NCI-H748 treated with DMSO at 0.1 percent for 48 hours (cell line): ENCODE measurements around the gene LIG3.
"Not testable (repeated sequence)": the region's sequence is repeated elsewhere in the genome, so short reads cannot be mapped to it uniquely, and the experiment has no call there.

Source experiments
- DNase-seq: peaks from one replicate; lab custom pipeline; 2025; lab: John Stamatoyannopoulos, UW

LIG3 gene

GRCh38 chr17:34999456-34999855 is 19.1 kb downstream of the LIG3 start:
- DNase-seq: no peak

DNA sequence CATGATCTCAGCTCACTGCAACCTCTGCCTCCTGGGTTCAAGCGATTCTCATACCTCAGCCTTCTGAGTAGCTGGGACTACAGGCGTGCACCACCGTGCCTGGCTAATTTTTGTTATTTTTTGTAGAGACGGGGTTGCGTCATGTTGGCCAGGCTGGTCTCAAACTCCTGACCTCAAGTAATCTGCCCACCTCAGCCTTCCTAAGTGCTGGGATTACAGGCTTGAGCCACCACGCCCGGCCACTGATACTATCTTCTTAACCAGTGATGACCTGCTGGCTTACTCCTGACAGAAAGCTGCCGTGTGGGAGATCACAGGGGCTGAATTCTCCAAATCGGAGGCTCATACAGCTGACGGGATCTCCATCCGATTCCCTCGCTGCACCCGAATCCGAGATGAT is 20.7 kb downstream of the LIG3 start:
- not testable (repeated sequence) for DNase-seq

- no peak for DNase-seq
These were observed 21.2 kb downstream of the LIG3 start for GRCh38 chr17:35001549-35001948.

DNA sequence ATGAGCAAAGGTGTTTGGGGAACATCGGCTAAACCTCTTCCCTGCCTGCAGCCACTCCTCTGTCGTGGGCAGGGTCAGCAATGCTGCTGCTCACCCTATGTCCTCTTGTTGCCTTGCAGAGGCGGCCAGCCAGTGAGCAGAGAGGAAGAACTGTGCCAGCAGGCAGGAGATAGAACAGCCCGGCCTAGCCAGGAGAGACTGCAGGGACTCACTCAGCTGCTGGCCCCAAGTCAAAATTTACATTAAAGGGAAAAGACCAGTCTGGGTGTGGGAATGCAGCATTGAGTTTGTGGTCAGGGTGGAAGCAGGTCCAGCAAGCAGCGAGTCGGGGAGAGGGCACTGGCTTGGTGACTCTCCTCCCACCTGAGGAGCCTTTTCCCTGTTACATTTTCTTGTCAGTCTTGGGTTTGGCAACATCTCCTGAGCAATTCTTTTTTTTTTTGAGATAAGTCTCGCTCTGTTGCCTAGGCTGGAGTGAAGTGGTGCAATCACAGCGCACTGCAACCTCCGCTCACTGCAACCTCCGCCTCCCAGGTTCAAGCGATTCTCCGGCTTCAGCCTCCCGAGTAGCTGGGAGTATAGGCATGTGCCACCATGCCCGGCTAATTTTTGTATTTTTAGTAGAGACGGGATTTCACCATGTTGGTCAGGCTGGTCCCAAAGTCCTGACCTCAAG is 22.7 kb downstream of the LIG3 start:
- no peak for DNase-seq

- DNase-seq: no peak
These were observed 23.5 kb downstream of the LIG3 start for GRCh38 chr17:35003778-35004177.

GRCh38 chr17:35006345-35006744 is 26.0 kb downstream of the LIG3 start:
- DNase-seq: no peak

GRCh38 chr17:35006961-35007360 is 26.6 kb downstream of the LIG3 start:
- no peak for DNase-seq

DNA sequence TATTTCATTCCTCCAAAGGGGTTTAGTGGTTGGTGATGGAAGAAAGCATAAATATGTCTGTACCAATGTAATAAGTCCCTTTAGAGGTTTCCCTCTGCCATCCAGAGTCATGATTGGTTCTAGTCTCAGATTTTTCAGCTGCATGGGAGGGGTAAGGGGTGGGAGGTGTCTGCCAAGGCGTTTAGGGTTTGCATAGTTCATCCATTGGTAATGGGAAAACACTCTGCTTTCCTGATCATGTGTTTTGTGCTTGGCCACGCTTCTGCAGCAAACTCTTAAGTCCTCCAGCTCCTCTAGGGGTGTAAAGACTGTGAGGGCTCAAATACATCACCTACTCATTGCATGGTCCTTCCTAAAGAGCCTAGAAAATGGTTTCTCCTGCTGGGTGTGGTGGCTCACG is 29.8 kb downstream of the LIG3 start:
- DNase-seq: no peak

DNA sequence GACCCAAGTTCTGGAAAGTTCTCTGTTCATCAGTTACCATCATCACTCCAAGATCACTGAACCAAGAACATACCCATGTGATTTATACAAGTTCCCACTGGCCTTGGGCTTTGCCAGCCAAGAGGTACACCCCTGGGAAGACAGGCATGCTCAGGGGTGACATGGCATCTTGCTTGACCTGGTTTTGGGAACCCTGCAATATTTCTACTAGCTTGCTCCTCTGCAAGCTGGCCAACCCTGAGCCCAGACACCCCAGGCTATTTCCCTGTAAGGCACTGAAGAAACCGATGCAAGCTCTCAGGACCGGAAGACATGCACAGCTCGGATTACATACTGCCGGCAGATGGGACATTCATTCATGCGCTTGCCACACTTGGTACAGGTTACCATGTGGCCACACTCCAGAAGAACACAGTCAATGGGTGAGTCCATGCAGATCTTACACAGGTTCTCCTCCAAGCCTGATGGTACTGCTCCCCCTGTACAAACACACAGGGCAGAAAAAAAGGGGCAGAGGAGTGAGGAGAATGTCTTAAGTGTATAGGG is 31.4 kb downstream of the LIG3 start:
- DNase-seq: no peak

GRCh38 chr17:35016369-35016768 is 36.1 kb downstream of the LIG3 start:
- DNase-seq: no peak

DNA sequence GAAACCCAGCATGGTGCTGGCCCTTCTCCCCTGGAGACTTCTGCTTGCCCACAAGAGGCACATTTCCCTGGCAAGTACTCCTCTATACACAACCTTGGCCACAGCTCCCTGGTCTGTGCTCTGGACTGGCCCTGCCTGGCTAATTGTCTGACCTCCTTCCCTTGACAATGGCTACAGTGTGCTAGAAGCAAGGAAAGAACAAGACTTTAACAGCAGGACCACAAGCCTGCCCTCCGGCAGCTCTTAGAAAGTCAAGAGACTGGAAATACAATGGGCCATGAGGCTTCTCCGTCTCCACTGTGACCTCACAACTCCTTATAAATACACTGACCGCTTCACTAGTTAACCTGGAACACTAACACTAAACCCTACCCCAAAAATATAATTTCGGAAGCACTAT is 36.7 kb downstream of the LIG3 start:
- no peak for DNase-seq

DNA sequence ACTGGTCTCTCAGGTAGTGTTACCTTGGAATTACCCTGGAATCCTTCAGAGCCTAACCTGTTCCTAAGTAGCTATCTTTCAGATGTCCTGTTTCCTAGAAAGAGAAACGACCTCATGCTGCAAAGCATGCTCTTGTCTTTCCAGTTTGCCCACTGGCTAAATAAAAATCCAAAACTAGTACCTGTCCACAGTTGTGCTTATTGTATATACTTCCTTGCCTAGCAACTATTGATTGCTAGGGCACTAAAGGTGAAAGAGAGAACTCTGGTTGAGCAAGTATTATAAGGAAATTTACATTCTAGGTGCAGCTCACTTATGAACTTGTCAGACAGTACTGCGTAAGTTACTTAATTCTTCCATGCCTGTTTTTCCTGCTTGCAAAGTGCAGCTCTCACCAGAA is 38.5 kb downstream of the LIG3 start:
- DNase-seq: no peak

- no peak for DNase-seq
These were observed 39.3 kb downstream of the LIG3 start for GRCh38 chr17:35019386-35020179.

DNA sequence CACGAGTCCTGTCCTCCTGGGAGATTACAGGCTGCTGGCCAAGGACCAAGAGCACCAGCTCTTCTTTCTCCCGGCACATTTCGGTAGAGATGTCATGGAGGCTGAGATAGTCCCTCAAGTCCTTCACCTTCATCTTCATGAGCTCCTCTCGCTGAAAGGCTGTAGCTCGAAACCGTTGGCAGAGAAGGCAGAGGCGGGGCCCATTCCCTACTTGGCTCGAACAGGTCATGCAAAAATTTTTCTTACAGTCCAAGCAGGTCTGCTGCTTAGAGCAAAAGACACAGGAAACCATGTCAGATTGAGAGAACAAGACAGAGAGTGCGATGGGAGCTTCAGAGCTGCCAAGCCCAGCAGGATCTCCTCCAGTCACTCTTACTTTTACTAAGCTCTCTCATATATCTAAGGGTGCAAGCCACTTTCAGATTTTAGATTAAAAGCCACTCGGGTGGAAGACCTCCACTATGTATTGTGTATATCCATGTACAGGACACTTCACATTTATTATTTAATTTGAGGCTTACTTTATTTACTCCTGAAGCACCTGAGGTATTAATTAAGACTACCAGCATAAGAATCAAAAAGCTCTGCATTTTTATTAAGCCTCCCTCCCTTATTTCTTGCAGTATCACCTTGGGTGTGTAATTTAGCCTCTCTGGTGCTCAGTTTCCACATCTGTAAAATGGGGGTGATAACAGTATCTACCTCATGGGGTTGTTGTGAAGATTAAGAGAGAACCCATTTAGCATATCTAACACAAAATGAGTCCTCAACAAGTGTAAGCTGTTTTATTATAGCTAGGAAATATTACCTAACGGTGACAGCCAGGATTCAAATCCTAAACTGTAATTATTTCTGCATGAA is 41.4 kb downstream of the LIG3 start:
- no peak for DNase-seq

DNA sequence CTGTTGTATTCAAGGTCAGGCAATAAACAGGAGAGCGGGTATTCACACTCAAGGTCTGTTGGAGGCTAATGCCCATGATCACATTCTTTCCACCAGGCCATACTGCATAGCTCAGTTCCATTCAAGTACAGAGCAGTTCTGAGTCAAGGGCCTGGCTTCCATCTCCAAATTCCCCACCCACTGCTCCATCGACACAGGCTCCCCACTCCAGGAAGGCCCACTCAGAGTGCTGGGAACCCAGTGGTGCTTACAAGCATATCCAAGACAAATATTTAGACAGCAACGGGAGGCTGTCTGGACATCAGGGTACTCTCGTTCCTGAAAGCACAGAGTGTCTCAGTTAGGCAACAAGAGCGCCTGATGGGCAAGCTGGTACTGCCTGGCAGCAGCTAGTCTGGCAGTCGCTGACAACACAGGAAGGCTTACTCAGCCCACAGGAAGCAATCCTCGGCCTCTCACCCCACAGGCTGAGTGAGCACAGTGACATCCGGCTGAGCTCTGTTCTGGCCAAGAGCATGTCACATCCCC is 42.3 kb downstream of the LIG3 start:
- no peak for DNase-seq

DNA sequence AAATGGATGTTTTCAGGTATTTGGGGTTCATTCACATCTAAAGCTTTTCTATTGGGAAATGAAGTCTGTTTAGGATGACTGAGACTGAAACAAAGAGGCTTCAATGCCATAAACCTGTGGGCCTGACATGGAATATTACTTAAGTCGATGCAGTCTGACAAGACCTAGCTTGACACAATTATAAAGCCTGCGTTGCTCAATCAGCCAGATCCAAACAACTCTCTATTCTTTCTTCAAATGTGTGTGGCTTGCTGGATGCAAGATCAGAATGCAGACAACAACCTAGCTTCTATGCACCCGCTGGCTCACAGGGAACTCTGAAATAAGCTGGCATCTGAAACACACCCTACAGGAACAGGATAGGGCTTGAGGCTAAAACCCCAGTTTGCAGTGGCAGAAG is 43.2 kb downstream of the LIG3 start:
- no peak for DNase-seq

DNA sequence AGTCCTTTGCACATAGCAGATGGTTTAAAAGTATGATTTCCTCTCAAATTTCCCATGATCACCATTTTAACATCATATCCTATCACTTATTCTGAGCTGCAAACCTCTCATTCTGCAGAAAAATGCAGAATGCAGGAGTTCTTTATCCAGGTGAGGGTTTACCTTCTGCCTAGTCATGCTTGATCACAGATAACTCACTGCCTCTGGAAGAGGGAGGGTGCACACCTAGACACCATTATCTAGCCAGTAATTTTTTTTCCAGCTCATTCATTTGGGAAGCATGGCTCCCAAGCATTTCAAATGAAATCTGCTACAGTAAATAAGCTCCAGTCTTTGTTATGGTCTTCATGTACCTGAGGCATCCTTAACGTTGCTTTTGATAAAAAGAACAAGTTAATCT is 45.2 kb downstream of the LIG3 start:
- DNase-seq: no peak

DNA sequence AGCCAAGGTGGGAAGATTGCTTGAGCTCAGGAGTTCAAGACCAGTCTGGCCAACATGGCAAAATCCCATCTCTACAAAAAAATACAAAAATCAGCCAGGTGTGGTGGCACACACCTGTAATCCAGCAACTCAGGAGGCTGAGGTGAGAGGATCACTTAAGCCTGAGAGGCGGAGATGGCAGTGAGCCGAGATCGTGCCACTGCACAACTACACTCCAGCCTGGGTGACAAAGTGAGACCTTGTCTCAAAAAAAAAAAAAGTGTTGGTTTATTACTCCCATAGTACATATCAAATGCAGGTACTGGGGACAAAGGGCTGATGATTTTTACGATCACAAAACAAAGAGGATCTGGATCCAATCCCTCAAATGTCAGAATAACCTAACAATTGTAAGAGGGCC is 47.8 kb downstream of the LIG3 start:
- DNase-seq: not testable (repeated sequence)

GRCh38 chr17:35028531-35029262 is 48.4 kb downstream of the LIG3 start:
- DNase-seq: no peak

DNA sequence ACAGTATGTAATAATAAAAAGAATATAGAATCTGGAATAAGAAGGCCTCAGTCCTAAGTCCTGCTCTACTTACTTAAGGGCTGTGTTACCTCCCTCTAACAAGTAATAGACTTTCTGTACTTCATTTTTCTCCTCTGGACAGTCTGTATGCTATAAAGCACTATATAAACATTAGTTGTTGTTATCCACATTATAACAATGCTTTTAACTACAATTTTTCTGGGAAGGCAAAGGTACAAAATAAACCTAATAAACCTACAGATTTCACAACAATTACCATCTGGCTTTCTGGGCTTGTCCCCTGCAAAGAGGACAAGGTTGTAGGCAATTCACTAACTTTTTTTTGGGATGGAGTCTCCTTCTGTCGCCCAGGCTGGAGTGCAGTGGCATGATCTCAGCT is 50.5 kb downstream of the LIG3 start:
- no peak for DNase-seq

DNA sequence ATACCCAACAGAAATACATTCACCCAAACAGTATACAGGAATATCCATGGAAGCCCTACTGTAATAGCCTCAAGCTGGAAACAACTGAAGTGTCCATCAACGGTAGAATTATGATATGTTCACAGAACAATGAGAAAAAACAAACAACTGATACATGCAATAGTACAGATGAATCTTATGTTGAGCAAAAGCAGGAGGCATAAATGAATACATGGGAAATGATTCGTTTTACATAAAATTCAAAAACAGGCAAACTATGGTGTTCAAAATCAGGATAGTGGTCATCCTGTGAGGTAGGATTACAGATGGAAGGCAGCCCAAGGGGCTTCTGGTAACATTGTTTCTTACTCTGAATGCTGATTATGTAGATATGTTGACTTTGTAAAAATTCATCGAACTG is 58.1 kb downstream of the LIG3 start:
- no peak for DNase-seq

DNA sequence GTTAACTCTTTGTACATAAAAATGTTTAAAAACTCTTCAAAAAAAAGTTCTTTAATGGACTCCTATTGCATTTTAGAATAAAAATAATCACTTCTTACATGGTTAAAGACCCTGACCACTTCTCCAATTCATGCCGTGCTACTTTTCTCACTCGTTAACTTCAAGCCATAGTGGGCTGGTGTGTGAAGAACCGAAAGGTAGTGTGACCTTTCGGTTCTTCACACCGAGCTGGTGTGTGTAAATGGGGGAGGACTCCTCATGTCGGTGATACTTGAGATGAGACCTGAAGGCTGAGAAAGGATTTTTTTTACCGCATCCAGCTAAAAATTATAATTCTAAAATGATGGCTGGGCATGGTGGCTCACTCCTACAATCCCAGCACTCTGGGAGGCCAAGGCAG is 61.1 kb downstream of the LIG3 start:
- DNase-seq: no peak
